Activated CD8-positive, alpha-beta T cell treated with anti-CD3 and anti-CD28 coated beads for 36 hours (primary cell): ENCODE data around the gene HOXD11. TPM values are rescaled to one million over a fixed set of nuclear protein-coding genes. Genes with fewer than 3 reads are reported as not detected.

ENCODE experiments used
- ATAC-seq: fragments of 200-7000 bp; cut with Tn5 transposase; one replicate; pipeline ENCODE4 v1.10.0; 2021; ENCODE audit warnings: mild to moderate bottlenecking, moderate library complexity
- CTCF ChIA-PET: fragments of 350-600 bp; sonication (Branson Sonifier 250); formaldehyde crosslinking; loops from one replicate; lab custom pipeline; 2021; ENCODE audit warnings: antibody characterized with exemption; lab: Charles Lee
- POLR2A ChIA-PET: fragments of 350-600 bp; sonication (Branson Sonifier 250); formaldehyde crosslinking; loops from one replicate; lab custom pipeline; 2021; ENCODE audit warnings: antibody characterized with exemption; lab: Charles Lee
- DNase-seq: peaks from one replicate; pipeline ENCODE4 v3.0.0-alpha.2; 2020
- H3K27ac Mint-ChIP-seq: one replicate; pipeline ENCODE4 v1.8.0; 2021; ENCODE audit warnings: mild to moderate bottlenecking, mixed read lengths
- H3K27me3 Mint-ChIP-seq: one replicate; pipeline ENCODE4 v1.8.0; 2021; ENCODE audit warnings: mixed read lengths
- H3K36me3 Mint-ChIP-seq: one replicate; pipeline ENCODE4 v1.8.0; 2021; ENCODE audit warnings: low read depth, mixed read lengths
- H3K4me1 Mint-ChIP-seq: one replicate; pipeline ENCODE4 v1.8.0; 2021; ENCODE audit warnings: low read depth, mixed read lengths
- H3K4me3 Mint-ChIP-seq: one replicate; pipeline ENCODE4 v1.8.0; 2021; ENCODE audit warnings: mild to moderate bottlenecking, moderate library complexity, mixed read lengths
- H3K9me3 Mint-ChIP-seq: one replicate; pipeline ENCODE4 v1.8.0; 2021; ENCODE audit warnings: mixed read lengths
- intact Hi-C: fragments of 100-400 bp; cut with micrococcal nuclease; formaldehyde crosslinking; loops from one replicate; pipeline ENCODE4 v1.10.0; 2022
- total RNA-seq, 2 experiments: library from RNA; stranded (reverse); gene quantifications; one replicate each; pipeline ENCODE4 v1.2.3, GENCODE V29; 2021
- TF ChIP-seq, protein P1 (sequence below): fragments of 200-600 bp; IDR thresholded peaks from one replicate; pipeline ENCODE4 v1.8.0; 2022; ENCODE audit warnings: antibody characterized with exemption, mild to moderate bottlenecking

Gene HOXD11
- total RNA-seq, 2 experiments from 2014 or later, result not detected

DNA sequence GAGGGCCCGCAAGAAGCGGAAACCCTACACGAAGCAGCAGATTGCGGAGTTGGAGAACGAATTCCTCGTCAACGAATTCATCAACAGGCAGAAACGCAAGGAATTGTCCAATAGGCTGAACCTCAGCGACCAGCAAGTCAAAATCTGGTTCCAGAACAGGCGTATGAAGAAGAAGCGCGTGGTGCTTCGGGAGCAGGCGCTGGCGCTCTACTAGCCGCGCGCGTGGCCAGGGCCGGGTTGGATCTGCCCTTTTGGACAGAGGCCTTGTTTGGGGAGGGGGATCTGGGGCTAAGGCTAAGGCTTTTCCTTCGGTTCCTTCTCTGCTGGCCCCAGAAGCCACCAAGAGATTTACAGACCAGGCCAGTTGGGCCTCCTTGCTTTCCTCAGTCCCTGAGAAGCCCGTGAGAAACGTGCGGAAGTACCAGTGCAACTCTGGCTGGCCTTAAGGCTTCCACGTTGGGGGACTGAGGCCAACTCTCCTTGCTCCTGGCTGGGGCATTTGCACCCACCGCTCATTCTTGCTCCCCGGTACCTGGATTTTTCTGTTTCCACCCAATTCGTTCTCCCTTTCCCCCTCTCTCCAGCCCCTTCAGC lies 6.4 kb upstream of the HOXD11 start:
- intact Hi-C loops, result no loop called here
- ATAC-seq (no peak), DNase-seq (no peak)
- ChIA-PET CTCF (no interaction called here), POLR2A (no interaction called here)
- H3K9me3 Mint-ChIP-seq, result no peaks in the 10 kb centered on the region
- TF ChIP-seq, protein P1, sequence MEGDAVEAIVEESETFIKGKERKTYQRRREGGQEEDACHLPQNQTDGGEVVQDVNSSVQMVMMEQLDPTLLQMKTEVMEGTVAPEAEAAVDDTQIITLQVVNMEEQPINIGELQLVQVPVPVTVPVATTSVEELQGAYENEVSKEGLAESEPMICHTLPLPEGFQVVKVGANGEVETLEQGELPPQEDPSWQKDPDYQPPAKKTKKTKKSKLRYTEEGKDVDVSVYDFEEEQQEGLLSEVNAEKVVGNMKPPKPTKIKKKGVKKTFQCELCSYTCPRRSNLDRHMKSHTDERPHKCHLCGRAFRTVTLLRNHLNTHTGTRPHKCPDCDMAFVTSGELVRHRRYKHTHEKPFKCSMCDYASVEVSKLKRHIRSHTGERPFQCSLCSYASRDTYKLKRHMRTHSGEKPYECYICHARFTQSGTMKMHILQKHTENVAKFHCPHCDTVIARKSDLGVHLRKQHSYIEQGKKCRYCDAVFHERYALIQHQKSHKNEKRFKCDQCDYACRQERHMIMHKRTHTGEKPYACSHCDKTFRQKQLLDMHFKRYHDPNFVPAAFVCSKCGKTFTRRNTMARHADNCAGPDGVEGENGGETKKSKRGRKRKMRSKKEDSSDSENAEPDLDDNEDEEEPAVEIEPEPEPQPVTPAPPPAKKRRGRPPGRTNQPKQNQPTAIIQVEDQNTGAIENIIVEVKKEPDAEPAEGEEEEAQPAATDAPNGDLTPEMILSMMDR, result no peak
- no peak overlapping the region for H3K27ac Mint-ChIP-seq
- H3K27me3 Mint-ChIP-seq, result peaks cover 89% of the 10 kb centered on the region
- H3K4me3 Mint-ChIP-seq, result no peak overlapping the region
- H3K36me3 Mint-ChIP-seq, result no peaks in the 10 kb centered on the region
- H3K4me1 Mint-ChIP-seq, result peaks cover 24% of the 10 kb centered on the region

DNA sequence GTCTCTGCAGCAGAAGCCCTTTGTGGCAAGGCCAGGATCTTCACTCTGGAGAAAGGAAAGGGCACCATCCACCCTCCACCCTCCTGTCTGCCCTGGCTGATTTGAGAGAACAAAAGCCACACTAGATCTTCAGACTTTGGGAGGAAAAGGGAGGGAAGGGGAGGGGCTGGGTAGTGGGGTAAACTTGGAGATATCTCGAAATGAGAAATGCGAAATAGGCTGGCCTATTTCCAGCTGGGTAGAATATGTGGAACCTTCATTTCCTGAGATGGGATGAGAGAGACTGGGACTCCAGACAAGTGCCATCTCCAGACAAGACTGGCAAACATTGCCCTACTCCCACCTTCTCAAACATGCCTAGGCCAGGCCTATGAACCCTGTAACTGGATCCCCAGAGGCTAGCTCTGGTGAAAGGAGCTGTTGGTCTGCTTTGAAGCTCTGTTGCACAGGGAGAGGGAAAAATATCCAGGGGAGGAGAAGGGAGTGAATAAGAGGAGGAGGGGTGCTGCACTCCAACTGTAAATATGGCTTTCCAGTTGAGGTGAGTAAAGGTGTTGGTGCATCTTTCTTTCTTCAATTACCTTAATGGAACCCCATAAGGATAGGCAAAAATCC lies 5.8 kb upstream of the HOXD11 start:
- H3K27ac Mint-ChIP-seq, result no peak overlapping the region
- H3K9me3 Mint-ChIP-seq, result no peaks in the 10 kb centered on the region
- ChIA-PET POLR2A (no interaction called here), CTCF (interaction anchor here (0.9 to 1.3 kb wide), 4 partner anchors 9 to 25 kb away, joined by 3 to 5 read pairs (median 4); no protein-coding TSS in a partner anchor)
- intact Hi-C loops, result no loop called here
- TF ChIP-seq, protein P1, result no peak
- peaks cover 27% of the 10 kb centered on the region for H3K4me1 Mint-ChIP-seq
- peaks cover 89% of the 10 kb centered on the region for H3K27me3 Mint-ChIP-seq
- no peaks in the 10 kb centered on the region for H3K36me3 Mint-ChIP-seq
- H3K4me3 Mint-ChIP-seq, result no peak overlapping the region
- no peak for ATAC-seq
- no peak for DNase-seq

DNA sequence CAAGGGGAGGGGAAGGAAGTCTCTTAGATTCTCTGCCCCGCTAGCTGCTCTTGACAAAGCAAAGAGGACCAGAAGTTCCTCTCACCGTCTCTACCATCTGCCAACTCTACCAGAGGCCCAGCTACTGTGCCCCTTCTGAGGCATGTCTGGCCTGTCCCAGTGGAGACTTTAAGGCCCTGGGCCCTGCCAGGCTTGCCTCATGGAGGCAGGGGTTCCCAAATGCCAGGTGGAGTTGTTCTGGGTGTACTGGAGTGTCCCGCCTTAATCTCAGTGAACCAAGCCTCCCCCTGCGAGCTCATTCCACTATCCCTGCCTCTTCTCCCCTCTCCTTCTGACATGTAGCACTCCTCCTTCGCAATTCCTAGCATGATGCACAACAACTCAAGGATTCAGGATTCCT lies 5.2 kb upstream of the HOXD11 start:
- H3K27me3 Mint-ChIP-seq, result peaks cover 86% of the 10 kb centered on the region
- intact Hi-C loops, result no loop called here
- no peaks in the 10 kb centered on the region for H3K9me3 Mint-ChIP-seq
- TF ChIP-seq, protein P1, result no peak
- no peak overlapping the region for H3K27ac Mint-ChIP-seq
- no peak overlapping the region for H3K4me3 Mint-ChIP-seq
- CTCF ChIA-PET, result interaction anchor here (0.9 to 1.3 kb wide), 6 partner anchors 9 to 25 kb away, joined by 3 to 6 read pairs (median 4); no protein-coding TSS in a partner anchor
- POLR2A ChIA-PET, result no interaction called here
- DNase-seq (no peak), ATAC-seq (no peak)
- H3K36me3 Mint-ChIP-seq, result no peaks in the 10 kb centered on the region
- H3K4me1 Mint-ChIP-seq, result peaks cover 24% of the 10 kb centered on the region

DNA sequence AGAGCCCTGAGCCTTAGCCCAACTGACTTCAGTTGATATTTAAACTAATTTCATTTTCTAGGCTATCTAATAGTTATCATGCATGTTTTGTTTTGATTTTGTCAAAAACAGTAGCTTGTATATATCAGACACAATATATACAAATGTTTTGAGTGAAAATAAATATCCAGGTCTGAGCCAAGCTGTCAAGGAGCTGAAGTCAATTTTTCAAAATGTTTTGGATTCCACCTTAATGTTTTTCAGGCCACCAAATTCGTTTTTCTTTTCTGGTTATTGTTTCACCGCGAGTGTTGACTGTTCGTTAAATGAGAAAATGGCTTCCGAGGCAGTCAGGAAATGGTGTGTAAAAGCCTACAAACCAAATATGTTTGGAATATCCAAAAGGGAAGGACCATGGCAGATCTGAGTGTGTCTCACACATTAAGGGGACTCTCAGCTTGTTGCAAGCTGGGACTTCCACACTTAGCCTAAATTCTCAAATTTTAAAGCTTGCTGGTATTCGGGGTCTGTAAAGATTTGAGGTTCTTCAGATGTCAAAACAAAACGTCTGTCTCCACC lies 4.7 kb upstream of the HOXD11 start:
- POLR2A ChIA-PET, result no interaction called here
- TF ChIP-seq, protein P1, result no peak
- peaks cover 86% of the 10 kb centered on the region for H3K27me3 Mint-ChIP-seq
- H3K4me3 Mint-ChIP-seq, result no peak overlapping the region
- intact Hi-C loops, result no loop called here
- H3K27ac Mint-ChIP-seq, result no peak overlapping the region
- no peak for ATAC-seq
- CTCF ChIA-PET, result interaction anchor here (1.0 to 1.3 kb wide), 5 partner anchors 8 to 414 kb away, joined by 3 to 6 read pairs (median 4); no protein-coding TSS in a partner anchor
- no peaks in the 10 kb centered on the region for H3K9me3 Mint-ChIP-seq
- DNase-seq, result no peak
- H3K4me1 Mint-ChIP-seq, result peaks cover 22% of the 10 kb centered on the region
- no peaks in the 10 kb centered on the region for H3K36me3 Mint-ChIP-seq

DNA sequence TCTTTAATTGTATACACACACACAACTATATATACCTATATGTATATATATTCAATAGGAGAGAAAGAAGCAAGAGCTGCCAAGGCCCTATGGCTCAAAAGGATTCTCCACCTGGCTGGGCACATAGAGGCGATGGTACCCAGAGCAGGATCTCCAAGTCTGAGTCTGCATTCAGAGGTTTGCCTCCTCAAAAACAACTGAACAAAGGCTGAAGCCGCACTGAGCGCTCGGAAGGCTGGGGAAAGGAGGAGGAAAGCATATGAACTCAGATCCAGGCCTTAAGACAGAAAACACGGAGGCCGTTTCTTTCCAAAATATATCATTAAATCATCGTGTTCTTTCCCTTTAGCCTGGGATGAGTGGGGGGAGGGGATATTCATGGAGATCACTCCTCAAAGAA lies 3.9 kb upstream of the HOXD11 start:
- H3K27ac Mint-ChIP-seq, result no peak overlapping the region
- no peak overlapping the region for H3K4me3 Mint-ChIP-seq
- H3K4me1 Mint-ChIP-seq, result peaks cover 18% of the 10 kb centered on the region
- DNase-seq, result no peak
- H3K27me3 Mint-ChIP-seq, result peaks cover 80% of the 10 kb centered on the region
- ATAC-seq, result no peak
- no peaks in the 10 kb centered on the region for H3K36me3 Mint-ChIP-seq
- TF ChIP-seq, protein P1, result no peak
- intact Hi-C loops, result no loop called here
- ChIA-PET CTCF (interaction anchor here (1.2 to 2.8 kb wide), 4 partner anchors 8 to 415 kb away, joined by 3 to 15 read pairs (median 5); no protein-coding TSS in a partner anchor), POLR2A (no interaction called here)
- H3K9me3 Mint-ChIP-seq, result no peaks in the 10 kb centered on the region
